ENCODE measurements around the gene LMAN2L. TPM values are rescaled to one million over a fixed set of nuclear protein-coding genes. Genes with fewer than 3 reads are reported as not detected.

LMAN2L gene
- total and polyA plus RNA-seq, 2 donors, result 10.9 to 16.0 TPM

- 98% methylated on average over 8 of the region's 8 CpGs for WGBS
- no peak overlapping the region for H3K4me3 ChIP-seq (ENCODE audit: low read length in 2 of 2)
Measured at GRCh38 chr2:96700086-96700485, 39.8 kb downstream of the LMAN2L start.

GRCh38 chr2:96699621-96700020 lies 40.2 kb downstream of the LMAN2L start:
- Histone ChIP-seq H3K4me1 (ENCODE audit: control insufficient read depth in 2 of 2, insufficient read depth in 2 of 2, low read length in 2 of 2) (no peaks in the 10 kb centered on the region), H3K27ac (ENCODE audit: low read depth in 1 of 2, low read length in 1 of 2) (no peak overlapping the region), H3K36me3 (ENCODE audit: control insufficient read depth in 2 of 2, insufficient read depth in 2 of 2, low read length in 1 of 2) (peaks cover 0 to 4% of the 10 kb centered on the region in 2 donors), H3K9me3 (ENCODE audit: control insufficient read depth in 2 of 2, insufficient read depth in 1 of 2, low read length in 1 of 2) (no peaks in the 10 kb centered on the region), H3K27me3 (ENCODE audit: control insufficient read depth in 2 of 2, insufficient read depth in 1 of 2, low read length in 1 of 2) (no peaks in the 10 kb centered on the region), H3K4me3 (ENCODE audit: low read length in 2 of 2) (no peak overlapping the region)
- 95% methylated on average over 9 of the region's 9 CpGs for WGBS
- no peak for DNase-seq (ENCODE audit: low read depth in 6 of 9, low spot score in 9 of 9)

More at GRCh38 chr2:96700086-96700485, 39.8 kb downstream of the LMAN2L start:
- Histone ChIP-seq H3K36me3 (ENCODE audit: control insufficient read depth in 2 of 2, insufficient read depth in 2 of 2, low read length in 1 of 2) (peaks cover 3 to 4% of the 10 kb centered on the region in 2 donors), H3K9me3 (ENCODE audit: control insufficient read depth in 2 of 2, insufficient read depth in 1 of 2, low read length in 1 of 2) (no peaks in the 10 kb centered on the region), H3K4me1 (ENCODE audit: control insufficient read depth in 2 of 2, insufficient read depth in 2 of 2, low read length in 2 of 2) (no peaks in the 10 kb centered on the region), H3K27me3 (ENCODE audit: control insufficient read depth in 2 of 2, insufficient read depth in 1 of 2, low read length in 1 of 2) (no peaks in the 10 kb centered on the region), H3K27ac (ENCODE audit: low read depth in 1 of 2, low read length in 1 of 2) (no peak overlapping the region)
- DNase-seq (ENCODE audit: low read depth in 6 of 9, low spot score in 9 of 9), result no peak

DNA sequence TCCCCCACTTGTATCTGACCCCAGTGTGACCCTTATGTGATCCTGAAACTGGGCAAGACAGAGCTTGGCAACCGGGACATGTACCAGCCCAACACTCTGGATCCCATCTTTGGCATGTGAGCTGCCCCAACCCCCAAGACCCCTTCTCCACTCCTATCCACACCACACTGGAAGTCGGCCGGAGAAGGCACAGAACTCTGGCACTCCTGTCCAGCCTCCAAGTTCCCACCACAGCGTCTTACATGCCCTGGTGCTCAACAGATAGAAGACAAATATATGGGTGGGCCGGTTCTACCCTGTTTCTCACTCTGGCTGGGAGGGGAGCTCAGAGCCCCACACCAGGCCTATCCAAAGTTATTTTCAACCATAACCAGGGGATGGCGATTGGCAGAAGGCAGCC lies 40.8 kb downstream of the LMAN2L start:
- Histone ChIP-seq H3K4me3 (ENCODE audit: low read length in 2 of 2) (no peak overlapping the region), H3K9me3 (ENCODE audit: control insufficient read depth in 2 of 2, insufficient read depth in 1 of 2, low read length in 1 of 2) (no peaks in the 10 kb centered on the region), H3K27me3 (ENCODE audit: control insufficient read depth in 2 of 2, insufficient read depth in 1 of 2, low read length in 1 of 2) (no peaks in the 10 kb centered on the region), H3K36me3 (ENCODE audit: control insufficient read depth in 2 of 2, insufficient read depth in 2 of 2, low read length in 1 of 2) (peaks cover 0 to 4% of the 10 kb centered on the region in 2 donors), H3K27ac (ENCODE audit: low read depth in 1 of 2, low read length in 1 of 2) (no peak overlapping the region), H3K4me1 (ENCODE audit: control insufficient read depth in 2 of 2, insufficient read depth in 2 of 2, low read length in 2 of 2) (no peaks in the 10 kb centered on the region)
- DNase-seq (ENCODE audit: low read depth in 6 of 9, low spot score in 9 of 9), result no peak
- WGBS, result 99% methylated on average over 6 of the region's 6 CpGs

GRCh38 chr2:96698221-96698861 lies 41.5 kb downstream of the LMAN2L start:
- 96% methylated on average over 14 of the region's 14 CpGs for WGBS
- no peaks in the 10 kb centered on the region for H3K4me1 ChIP-seq (ENCODE audit: control insufficient read depth in 2 of 2, insufficient read depth in 2 of 2, low read length in 2 of 2)
- no peaks in the 10 kb centered on the region for H3K27me3 ChIP-seq (ENCODE audit: control insufficient read depth in 2 of 2, insufficient read depth in 1 of 2, low read length in 1 of 2)
- no peaks in the 10 kb centered on the region for H3K9me3 ChIP-seq (ENCODE audit: control insufficient read depth in 2 of 2, insufficient read depth in 1 of 2, low read length in 1 of 2)
- H3K27ac ChIP-seq (ENCODE audit: low read depth in 1 of 2, low read length in 1 of 2), result no peak overlapping the region
- no peak overlapping the region for H3K4me3 ChIP-seq (ENCODE audit: low read length in 2 of 2)
- peaks cover 0 to 1% of the 10 kb centered on the region in 2 donors for H3K36me3 ChIP-seq (ENCODE audit: control insufficient read depth in 2 of 2, insufficient read depth in 2 of 2, low read length in 1 of 2)
- no peak for DNase-seq (ENCODE audit: low read depth in 6 of 9, low spot score in 9 of 9)

GRCh38 chr2:96697476-96697875 lies 42.4 kb downstream of the LMAN2L start:
- Histone ChIP-seq H3K9me3 (ENCODE audit: control insufficient read depth in 2 of 2, insufficient read depth in 1 of 2, low read length in 1 of 2) (no peaks in the 10 kb centered on the region), H3K4me3 (ENCODE audit: low read length in 2 of 2) (no peak overlapping the region), H3K36me3 (ENCODE audit: control insufficient read depth in 2 of 2, insufficient read depth in 2 of 2, low read length in 1 of 2) (no peaks in the 10 kb centered on the region), H3K27ac (ENCODE audit: low read depth in 1 of 2, low read length in 1 of 2) (no peak overlapping the region), H3K4me1 (ENCODE audit: control insufficient read depth in 2 of 2, insufficient read depth in 2 of 2, low read length in 2 of 2) (no peaks in the 10 kb centered on the region), H3K27me3 (ENCODE audit: control insufficient read depth in 2 of 2, insufficient read depth in 1 of 2, low read length in 1 of 2) (no peaks in the 10 kb centered on the region)
- WGBS, result 94% methylated on average over 2 of the region's 2 CpGs
- DNase-seq (ENCODE audit: low read depth in 6 of 9, low spot score in 9 of 9), result no peak

DNA sequence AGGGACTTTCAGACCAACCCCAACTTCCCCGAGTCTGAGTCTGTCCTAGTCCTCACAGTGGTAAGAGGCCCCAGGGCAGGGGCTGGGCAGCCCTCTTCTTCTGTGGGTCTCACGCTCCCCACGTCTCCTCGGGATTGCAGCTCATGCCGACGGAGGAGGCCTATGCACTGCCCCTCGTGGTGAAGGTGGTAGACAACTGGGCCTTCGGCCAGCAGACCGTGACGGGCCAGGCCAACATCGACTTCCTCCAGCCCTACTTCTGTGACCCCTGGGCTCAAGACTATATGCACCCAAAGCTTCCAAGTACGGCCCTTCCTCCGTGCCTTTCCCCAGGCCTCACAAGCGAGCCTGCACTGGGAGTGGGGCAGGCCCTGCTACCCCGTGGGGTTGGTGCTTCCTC lies 44.3 kb downstream of the LMAN2L start:
- Histone ChIP-seq H3K36me3 (ENCODE audit: control insufficient read depth in 2 of 2, insufficient read depth in 2 of 2, low read length in 1 of 2) (no peaks in the 10 kb centered on the region), H3K4me3 (ENCODE audit: low read length in 2 of 2) (no peak overlapping the region), H3K9me3 (ENCODE audit: control insufficient read depth in 2 of 2, insufficient read depth in 1 of 2, low read length in 1 of 2) (no peaks in the 10 kb centered on the region), H3K4me1 (ENCODE audit: control insufficient read depth in 2 of 2, insufficient read depth in 2 of 2, low read length in 2 of 2) (no peaks in the 10 kb centered on the region), H3K27me3 (ENCODE audit: control insufficient read depth in 2 of 2, insufficient read depth in 1 of 2, low read length in 1 of 2) (no peaks in the 10 kb centered on the region), H3K27ac (ENCODE audit: low read depth in 1 of 2, low read length in 1 of 2) (no peak overlapping the region)
- WGBS, result 96% methylated on average over 15 of the region's 15 CpGs
- DNase-seq (ENCODE audit: low read depth in 6 of 9, low spot score in 9 of 9), result no peak

- Histone ChIP-seq H3K36me3 (ENCODE audit: control insufficient read depth in 2 of 2, insufficient read depth in 2 of 2, low read length in 1 of 2) (no peaks in the 10 kb centered on the region), H3K27ac (ENCODE audit: low read depth in 1 of 2, low read length in 1 of 2) (no peak overlapping the region), H3K4me1 (ENCODE audit: control insufficient read depth in 2 of 2, insufficient read depth in 2 of 2, low read length in 2 of 2) (no peaks in the 10 kb centered on the region), H3K9me3 (ENCODE audit: control insufficient read depth in 2 of 2, insufficient read depth in 1 of 2, low read length in 1 of 2) (no peaks in the 10 kb centered on the region), H3K4me3 (ENCODE audit: low read length in 2 of 2) (no peak overlapping the region), H3K27me3 (ENCODE audit: control insufficient read depth in 2 of 2, insufficient read depth in 1 of 2, low read length in 1 of 2) (no peaks in the 10 kb centered on the region)
- WGBS, result 95% methylated on average over 13 of the region's 13 CpGs
- DNase-seq (ENCODE audit: low read depth in 6 of 9, low spot score in 9 of 9), result no peak
Measured at GRCh38 chr2:96694816-96695455, 44.9 kb downstream of the LMAN2L start.

- Histone ChIP-seq H3K27ac (ENCODE audit: low read depth in 1 of 2, low read length in 1 of 2) (no peak overlapping the region), H3K4me3 (ENCODE audit: low read length in 2 of 2) (no peak overlapping the region), H3K36me3 (ENCODE audit: control insufficient read depth in 2 of 2, insufficient read depth in 2 of 2, low read length in 1 of 2) (no peaks in the 10 kb centered on the region), H3K4me1 (ENCODE audit: control insufficient read depth in 2 of 2, insufficient read depth in 2 of 2, low read length in 2 of 2) (no peaks in the 10 kb centered on the region), H3K9me3 (ENCODE audit: control insufficient read depth in 2 of 2, insufficient read depth in 1 of 2, low read length in 1 of 2) (no peaks in the 10 kb centered on the region), H3K27me3 (ENCODE audit: control insufficient read depth in 2 of 2, insufficient read depth in 1 of 2, low read length in 1 of 2) (no peaks in the 10 kb centered on the region)
- no peak for DNase-seq (ENCODE audit: low read depth in 6 of 9, low spot score in 9 of 9)
- WGBS, result 93% methylated on average over 8 of the region's 8 CpGs
Measured at GRCh38 chr2:96694279-96694678, 45.6 kb downstream of the LMAN2L start.

DNA sequence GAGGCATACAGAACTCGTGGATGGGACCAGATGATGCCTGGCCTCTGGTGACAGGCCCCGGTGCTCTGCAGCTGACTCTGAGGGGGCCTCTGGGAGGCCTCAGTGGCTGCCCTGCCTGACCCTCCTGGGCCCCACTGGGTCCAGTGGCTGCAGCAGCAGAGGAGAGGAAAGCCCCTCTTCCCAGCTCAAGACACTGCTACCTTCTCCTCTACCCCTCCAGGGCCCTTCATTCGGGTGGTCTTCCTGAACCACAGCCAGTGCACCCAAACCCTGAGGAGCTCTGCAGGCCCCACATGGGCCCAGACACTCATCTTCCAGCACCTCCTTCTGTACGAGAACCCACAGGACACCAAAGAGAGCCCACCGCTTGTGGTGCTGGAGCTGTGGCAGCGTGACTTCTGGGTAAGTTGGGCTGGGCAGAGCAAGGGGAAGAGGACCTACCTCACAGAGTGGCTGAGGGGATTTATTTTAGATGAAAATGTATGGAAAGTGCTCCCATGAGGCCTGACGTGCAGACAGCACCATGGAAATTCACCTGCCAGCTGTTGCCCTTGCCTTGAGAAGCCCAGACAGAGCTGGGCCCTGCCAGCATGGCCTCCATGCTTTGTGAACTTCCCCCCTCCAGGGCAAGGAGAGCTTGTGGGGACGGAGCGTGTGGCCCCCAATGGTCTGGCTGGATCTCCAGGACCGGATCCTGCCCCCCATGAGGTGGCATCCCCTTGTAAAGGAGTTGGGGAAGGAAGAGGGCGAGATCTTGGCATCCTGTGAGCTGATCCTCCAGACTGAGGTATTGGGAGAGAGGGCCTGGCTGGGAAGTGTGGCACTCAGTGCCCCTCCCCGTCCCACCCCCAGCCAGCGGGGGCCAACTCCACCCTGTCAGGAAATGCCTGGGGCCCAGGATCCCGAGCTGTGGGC lies 46.3 kb downstream of the LMAN2L start:
- Histone ChIP-seq H3K4me1 (ENCODE audit: control insufficient read depth in 2 of 2, insufficient read depth in 2 of 2, low read length in 2 of 2) (no peaks in the 10 kb centered on the region), H3K9me3 (ENCODE audit: control insufficient read depth in 2 of 2, insufficient read depth in 1 of 2, low read length in 1 of 2) (no peaks in the 10 kb centered on the region), H3K27me3 (ENCODE audit: control insufficient read depth in 2 of 2, insufficient read depth in 1 of 2, low read length in 1 of 2) (no peaks in the 10 kb centered on the region), H3K36me3 (ENCODE audit: control insufficient read depth in 2 of 2, insufficient read depth in 2 of 2, low read length in 1 of 2) (no peaks in the 10 kb centered on the region), H3K4me3 (ENCODE audit: low read length in 2 of 2) (no peak overlapping the region), H3K27ac (ENCODE audit: low read depth in 1 of 2, low read length in 1 of 2) (no peak overlapping the region)
- no peak for DNase-seq (ENCODE audit: low read depth in 6 of 9, low spot score in 9 of 9)
- WGBS, result 86% methylated on average over 14 of the region's 14 CpGs
